ENCODE results near the gene TTBK2. TPM values are rescaled to one million over a fixed set of nuclear protein-coding genes. Genes with fewer than 3 reads are reported as not detected.

Gene TTBK2
- total RNA-seq, 1 donor from 2014 or later = 16.1 TPM

DNA sequence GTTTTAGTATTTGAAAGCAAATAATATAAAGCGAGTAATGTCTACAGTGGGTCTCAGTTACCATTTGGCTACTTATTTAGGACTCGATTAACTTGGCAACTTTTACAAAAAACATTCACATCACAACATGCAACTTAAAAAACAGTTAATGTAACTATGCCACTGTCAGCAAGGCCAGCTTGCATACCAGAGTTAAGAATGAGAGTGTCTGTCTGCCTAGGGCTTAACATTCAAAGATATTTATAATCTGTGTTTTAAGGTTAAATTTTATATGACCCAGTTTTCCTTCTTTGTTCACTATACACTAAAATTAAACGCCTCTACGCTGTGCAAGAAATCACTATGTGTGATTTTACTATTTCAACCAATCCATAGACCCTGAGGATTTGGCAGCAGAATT, 178.4 kb downstream of the TTBK2 start:
- Mint-ChIP-seq H3K27me3 (no peaks in the 10 kb centered on the region), H3K9me3 (no peaks in the 10 kb centered on the region), H3K27ac (no peak overlapping the region), H3K4me1 (ENCODE audit: unreplicated experiment) (peaks cover 15% of the 10 kb centered on the region), H3K4me3 (no peak overlapping the region), H3K36me3 (no peaks in the 10 kb centered on the region)
- DNase-seq (ENCODE audit: extremely low spot score, unreplicated experiment) = no peak
- TF ChIP-seq, protein P1, sequence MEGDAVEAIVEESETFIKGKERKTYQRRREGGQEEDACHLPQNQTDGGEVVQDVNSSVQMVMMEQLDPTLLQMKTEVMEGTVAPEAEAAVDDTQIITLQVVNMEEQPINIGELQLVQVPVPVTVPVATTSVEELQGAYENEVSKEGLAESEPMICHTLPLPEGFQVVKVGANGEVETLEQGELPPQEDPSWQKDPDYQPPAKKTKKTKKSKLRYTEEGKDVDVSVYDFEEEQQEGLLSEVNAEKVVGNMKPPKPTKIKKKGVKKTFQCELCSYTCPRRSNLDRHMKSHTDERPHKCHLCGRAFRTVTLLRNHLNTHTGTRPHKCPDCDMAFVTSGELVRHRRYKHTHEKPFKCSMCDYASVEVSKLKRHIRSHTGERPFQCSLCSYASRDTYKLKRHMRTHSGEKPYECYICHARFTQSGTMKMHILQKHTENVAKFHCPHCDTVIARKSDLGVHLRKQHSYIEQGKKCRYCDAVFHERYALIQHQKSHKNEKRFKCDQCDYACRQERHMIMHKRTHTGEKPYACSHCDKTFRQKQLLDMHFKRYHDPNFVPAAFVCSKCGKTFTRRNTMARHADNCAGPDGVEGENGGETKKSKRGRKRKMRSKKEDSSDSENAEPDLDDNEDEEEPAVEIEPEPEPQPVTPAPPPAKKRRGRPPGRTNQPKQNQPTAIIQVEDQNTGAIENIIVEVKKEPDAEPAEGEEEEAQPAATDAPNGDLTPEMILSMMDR (conservative IDR thresholded peaks at IDR 0.05) = no peak

DNA sequence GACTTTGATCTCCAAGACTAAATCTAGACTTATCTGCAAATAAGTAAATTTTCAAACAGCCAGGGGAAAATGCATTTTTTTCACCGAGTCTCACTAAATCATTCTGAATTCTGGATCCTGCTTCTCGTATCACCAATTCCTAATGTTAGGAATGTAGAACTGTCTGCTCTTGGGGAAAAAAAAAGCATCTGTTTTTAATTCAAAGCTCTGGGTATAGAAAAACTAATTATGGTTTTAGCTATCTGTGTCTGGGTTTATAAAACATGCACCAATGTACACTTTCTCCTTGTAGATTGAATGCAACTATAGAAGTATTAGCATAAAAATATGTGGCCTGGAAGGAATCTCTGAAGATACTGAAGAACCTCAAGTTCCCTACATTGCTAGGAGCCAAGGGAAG, 178.9 kb downstream of the TTBK2 start:
- no peak for DNase-seq (ENCODE audit: extremely low spot score, unreplicated experiment)
- TF ChIP-seq, protein P1 (conservative IDR thresholded peaks at IDR 0.05) = no peak
- Mint-ChIP-seq H3K36me3 (no peaks in the 10 kb centered on the region), H3K4me3 (no peak overlapping the region), H3K4me1 (ENCODE audit: unreplicated experiment) (peaks cover 15% of the 10 kb centered on the region), H3K27me3 (no peaks in the 10 kb centered on the region), H3K27ac (no peak overlapping the region), H3K9me3 (no peaks in the 10 kb centered on the region)

DNA sequence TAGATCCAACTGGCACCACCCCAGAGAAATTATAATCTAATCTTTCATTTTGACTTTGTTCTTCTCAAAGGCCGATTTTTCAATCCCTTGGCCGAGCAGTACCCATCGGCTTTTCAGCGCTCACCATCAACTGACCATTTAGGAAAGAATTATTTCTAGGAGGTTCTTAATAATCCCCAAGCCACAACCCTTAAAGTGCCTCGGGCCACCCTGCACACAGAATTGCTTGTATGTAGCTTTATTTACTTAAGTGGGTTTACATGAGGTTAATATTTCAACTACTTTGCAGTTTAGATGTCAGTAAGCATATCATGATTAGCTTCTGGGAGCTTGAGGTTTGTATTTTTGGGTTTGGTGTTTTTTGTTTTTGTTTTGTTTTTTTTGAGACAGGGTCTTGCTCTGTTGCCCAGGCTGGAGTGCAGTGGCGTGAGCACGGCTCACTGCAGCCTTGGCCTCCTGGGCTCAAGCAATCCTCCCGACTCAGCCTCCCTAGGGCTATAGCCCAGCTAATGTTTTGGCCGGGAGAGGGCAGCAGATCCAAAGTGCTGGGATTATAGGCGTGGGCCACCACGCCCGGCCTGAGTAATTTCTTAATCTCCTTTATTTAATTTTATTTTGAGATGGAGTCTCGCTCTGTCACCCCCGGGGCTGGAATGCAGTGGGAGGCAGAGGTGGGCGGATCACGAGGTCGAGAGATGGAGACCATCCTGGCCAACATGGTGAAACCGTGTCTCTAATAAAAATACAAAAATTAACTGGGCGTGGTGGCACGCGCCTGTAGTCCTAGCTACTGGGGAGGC, 182.8 kb downstream of the TTBK2 start:
- TF ChIP-seq, protein P1 (conservative IDR thresholded peaks at IDR 0.05) = no peak
- peak; percentile 53 for DNase-seq (ENCODE audit: extremely low spot score, unreplicated experiment)
- peak overlapping the region; percentile 79 for H3K27ac Mint-ChIP-seq
- peaks cover 23% of the 10 kb centered on the region for H3K4me1 Mint-ChIP-seq (ENCODE audit: unreplicated experiment)
- H3K27me3 Mint-ChIP-seq = no peaks in the 10 kb centered on the region
- no peaks in the 10 kb centered on the region for H3K9me3 Mint-ChIP-seq
- peak overlapping the region; percentile 85 for H3K4me3 Mint-ChIP-seq
- peaks cover 4% of the 10 kb centered on the region for H3K36me3 Mint-ChIP-seq

DNA sequence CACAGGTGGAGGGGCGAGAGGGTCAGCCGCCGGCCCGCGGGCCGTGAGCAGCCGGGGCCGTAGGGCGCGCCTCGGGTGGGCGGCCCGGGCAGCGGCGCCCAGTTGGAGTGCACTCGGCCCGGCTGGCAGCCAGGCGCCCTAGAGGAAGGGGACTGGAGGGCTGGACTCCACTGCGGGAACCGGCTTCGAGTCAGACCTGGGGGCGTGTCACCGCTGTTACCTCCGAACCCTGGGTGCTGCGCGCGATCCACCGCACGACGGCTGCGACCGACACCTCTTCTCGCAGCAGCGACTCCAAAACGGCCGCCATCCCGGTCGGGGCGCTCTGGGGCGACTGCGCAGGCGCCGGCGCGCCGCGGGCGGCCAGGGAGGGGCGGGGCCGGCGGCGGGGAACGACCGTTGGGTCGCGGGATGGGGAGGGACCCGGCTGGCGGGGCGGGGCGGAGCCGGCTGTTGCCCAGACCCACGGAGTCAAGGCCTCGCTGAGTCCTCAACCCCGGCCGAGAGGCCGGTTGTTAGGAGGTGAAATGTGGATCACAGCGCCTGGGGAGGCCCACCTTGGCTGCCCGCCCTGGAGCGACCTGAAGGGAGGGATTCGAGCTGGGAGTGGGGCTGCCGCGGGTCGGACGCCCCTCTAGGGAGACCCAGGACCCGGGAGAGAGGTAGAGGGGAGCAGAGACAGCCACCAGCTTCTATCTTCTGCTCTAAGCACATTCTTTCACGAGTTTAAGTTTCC, 183.6 kb downstream of the TTBK2 start, which contains the start of gene CDAN1:
Gene CDAN1 (minus strand): TSS at position 336 of the 736 bp plus-strand sequence. CDS start 26 bp downstream, at position 310.
- peaks cover 4% of the 10 kb centered on the region for H3K36me3 Mint-ChIP-seq
- TF ChIP-seq, protein P1 (conservative IDR thresholded peaks at IDR 0.05) = no peak

DNA sequence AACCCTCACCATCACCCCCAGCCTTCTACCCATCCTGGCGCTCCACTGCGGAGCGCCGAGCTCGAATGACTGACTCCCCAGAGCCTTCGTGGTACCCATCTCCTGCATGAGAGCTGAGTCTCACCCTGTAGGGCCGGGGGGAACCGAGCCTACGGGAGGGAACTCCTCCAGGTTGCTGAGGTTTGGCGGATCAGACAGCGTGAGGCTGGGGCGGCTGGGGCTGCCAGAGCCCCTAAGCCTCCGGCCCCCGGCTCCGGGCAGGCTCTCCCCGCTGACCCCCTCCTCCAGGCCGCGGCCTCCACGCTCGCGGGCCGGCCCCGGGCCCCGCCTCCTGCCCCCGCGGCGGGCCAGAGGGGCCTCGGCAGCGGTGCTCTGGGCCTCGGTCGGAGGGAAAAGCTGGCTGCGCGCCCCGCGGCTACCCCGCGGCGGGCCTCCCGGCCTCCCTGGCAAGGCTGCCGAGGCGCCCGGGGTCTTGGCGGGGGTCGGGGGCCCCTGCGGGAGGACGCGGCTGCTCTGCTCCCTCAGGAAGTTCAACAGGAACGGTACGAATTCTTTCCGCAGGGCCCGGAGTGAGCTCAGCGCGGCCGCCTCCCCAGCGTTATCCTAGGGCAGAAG, 184.3 kb downstream of the TTBK2 start:
- no peaks in the 10 kb centered on the region for H3K9me3 Mint-ChIP-seq
- H3K4me1 Mint-ChIP-seq (ENCODE audit: unreplicated experiment) = peaks cover 16% of the 10 kb centered on the region
- no peak overlapping the region for H3K27ac Mint-ChIP-seq
- H3K27me3 Mint-ChIP-seq = no peaks in the 10 kb centered on the region
- H3K4me3 Mint-ChIP-seq = peak overlapping the region; percentile 87
- peaks cover 7% of the 10 kb centered on the region for H3K36me3 Mint-ChIP-seq
- no peak for DNase-seq (ENCODE audit: extremely low spot score, unreplicated experiment)
- TF ChIP-seq, protein P1 (conservative IDR thresholded peaks at IDR 0.05) = no peak

More for the DNA sequence above, 183.6 kb downstream of the TTBK2 start, which contains the start of gene CDAN1:
- Mint-ChIP-seq H3K9me3 (no peaks in the 10 kb centered on the region), H3K27ac (peak within 1 kb of the TSS; percentile 79), H3K27me3 (no peaks in the 10 kb centered on the region), H3K4me1 (ENCODE audit: unreplicated experiment) (peaks cover 22% of the 10 kb centered on the region), H3K4me3 (peak within 1 kb of the TSS; percentile 87)
- DNase-seq (ENCODE audit: extremely low spot score, unreplicated experiment) = peak; percentile 96
